ENCODE data around the gene LY86.

DNA sequence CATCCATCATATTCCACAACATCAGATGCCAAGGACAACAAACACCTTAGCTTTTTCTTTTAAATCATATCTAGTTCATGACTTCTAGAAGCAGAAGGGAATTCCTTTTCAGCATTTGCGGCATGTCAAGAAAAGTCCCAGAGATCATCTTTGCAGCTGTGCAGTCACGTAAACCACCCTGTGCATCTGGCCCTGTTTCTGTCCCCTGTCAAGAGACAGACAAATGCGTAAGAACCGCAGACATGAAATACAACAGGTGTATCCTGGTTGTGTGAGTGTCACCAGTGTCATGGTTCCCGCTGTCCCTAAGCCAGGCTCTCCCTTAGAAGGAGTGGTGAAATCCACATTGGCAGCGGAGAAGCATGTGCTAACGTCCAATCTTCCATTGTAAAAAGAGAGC is 28.1 kb downstream of the LY86 start:
- TF ChIP-seq SMC3 (IDR thresholded peaks at IDR 0.05; ENCODE audit: low read length): no peak
- TF ChIP-seq, protein P1, sequence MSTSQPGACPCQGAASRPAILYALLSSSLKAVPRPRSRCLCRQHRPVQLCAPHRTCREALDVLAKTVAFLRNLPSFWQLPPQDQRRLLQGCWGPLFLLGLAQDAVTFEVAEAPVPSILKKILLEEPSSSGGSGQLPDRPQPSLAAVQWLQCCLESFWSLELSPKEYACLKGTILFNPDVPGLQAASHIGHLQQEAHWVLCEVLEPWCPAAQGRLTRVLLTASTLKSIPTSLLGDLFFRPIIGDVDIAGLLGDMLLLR (CRISPR knock-in tag; IDR thresholded peaks at IDR 0.05): no peak
- TF ChIP-seq SMAD9 (CRISPR knock-in tag; IDR thresholded peaks at IDR 0.05): no peak
- TF ChIP-seq POLR2AphosphoS5 (IDR thresholded peaks at IDR 0.05; ENCODE audit: low read depth, low read length): no peak
- TF ChIP-seq RBFOX2 (IDR thresholded peaks at IDR 0.05; ENCODE audit: low read depth, low read length): no peak
- TF ChIP-seq, protein P2, sequence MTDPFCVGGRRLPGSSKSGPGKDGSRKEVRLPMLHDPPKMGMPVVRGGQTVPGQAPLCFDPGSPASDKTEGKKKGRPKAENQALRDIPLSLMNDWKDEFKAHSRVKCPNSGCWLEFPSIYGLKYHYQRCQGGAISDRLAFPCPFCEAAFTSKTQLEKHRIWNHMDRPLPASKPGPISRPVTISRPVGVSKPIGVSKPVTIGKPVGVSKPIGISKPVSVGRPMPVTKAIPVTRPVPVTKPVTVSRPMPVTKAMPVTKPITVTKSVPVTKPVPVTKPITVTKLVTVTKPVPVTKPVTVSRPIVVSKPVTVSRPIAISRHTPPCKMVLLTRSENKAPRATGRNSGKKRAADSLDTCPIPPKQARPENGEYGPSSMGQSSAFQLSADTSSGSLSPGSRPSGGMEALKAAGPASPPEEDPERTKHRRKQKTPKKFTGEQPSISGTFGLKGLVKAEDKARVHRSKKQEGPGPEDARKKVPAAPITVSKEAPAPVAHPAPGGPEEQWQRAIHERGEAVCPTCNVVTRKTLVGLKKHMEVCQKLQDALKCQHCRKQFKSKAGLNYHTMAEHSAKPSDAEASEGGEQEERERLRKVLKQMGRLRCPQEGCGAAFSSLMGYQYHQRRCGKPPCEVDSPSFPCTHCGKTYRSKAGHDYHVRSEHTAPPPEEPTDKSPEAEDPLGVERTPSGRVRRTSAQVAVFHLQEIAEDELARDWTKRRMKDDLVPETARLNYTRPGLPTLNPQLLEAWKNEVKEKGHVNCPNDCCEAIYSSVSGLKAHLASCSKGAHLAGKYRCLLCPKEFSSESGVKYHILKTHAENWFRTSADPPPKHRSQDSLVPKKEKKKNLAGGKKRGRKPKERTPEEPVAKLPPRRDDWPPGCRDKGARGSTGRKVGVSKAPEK (CRISPR knock-in tag; IDR thresholded peaks at IDR 0.05; ENCODE audit: borderline replicate concordance): no peak
- no peak for TF ChIP-seq RBM22 (optimal IDR thresholded peaks at IDR 0.05; ENCODE audit: low read length)
- no peak for TF ChIP-seq ATF7-NPFF (CRISPR knock-in tag; IDR thresholded peaks at IDR 0.05; ENCODE audit: low read depth)
- no peak for TF ChIP-seq ZSCAN20 (CRISPR knock-in tag; IDR thresholded peaks at IDR 0.05; ENCODE audit: borderline replicate concordance)
- TF ChIP-seq POLR2A (IDR thresholded peaks at IDR 0.05; ENCODE audit: insufficient read depth in 1 of 2, low read depth in 2 of 2, low read length in 2 of 2): no peak
- no peak for TF ChIP-seq ZSCAN25 (CRISPR knock-in tag; IDR thresholded peaks at IDR 0.05)
